ENCODE measurements around the gene TPM1. TPM values are rescaled to one million over a fixed set of nuclear protein-coding genes. Genes with fewer than 3 reads are reported as not detected.

Gene TPM1
- total and polyA plus RNA-seq, 11 donors = 9,722 to 18,689 (median 13,651) TPM

DNA sequence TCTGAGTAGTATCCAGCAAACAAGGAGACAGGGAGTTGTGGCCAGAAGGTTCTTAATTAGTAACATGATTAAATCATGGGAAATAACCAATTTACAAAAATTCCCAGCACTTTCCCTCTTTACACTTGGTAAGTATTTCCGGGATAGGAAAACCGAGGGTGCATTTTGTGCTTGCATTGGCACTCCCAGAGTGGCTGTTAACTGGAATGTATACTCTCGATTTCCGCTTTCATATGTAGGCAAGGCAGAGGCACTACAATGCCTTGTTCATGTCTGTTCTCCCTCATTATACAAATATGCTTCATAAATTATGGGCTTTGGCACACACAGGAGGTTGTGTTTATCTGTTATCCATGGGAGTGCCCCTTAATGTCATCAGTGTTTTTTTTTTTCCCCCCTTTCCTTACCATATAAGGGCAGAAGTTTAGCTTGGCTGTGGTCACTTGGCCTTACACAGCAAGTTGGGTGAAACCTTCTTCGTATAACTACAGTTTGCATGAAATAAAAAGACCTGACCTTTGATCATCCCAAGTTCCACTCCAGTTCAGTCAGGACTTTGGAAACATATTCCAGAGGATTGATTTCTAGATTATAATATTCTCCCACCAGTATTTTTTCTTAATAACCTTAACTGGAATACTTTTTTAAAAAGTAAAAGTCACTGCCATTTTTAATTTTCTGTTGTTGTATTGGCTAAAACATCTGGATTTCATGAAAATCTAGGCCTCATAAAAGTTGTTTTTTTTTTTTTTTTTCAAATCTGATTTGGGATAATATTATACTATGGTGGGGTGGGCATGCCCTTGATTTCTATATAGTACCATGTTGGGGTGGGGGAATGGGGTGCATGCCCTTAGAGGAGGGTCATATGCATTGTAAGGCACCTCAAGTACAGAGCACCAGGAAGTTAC is 8.9 kb downstream of the TPM1 start:
- WGBS, 4 donors = 32 to 38% (median 34%) methylated on average over 5 of the region's 5 CpGs
- H3K4me3 ChIP-seq = peak overlapping the region in 7 of 12 donors; percentile 70 to 95 (median 86)
- H3K4me1 ChIP-seq = peaks cover 5 to 98% (median 75%) of the 10 kb centered on the region in 12 donors
- H3K27ac ChIP-seq = peak overlapping the region; percentile 91 to 99 (median 96)
- peaks cover 0 to 69% (median 8%) of the 10 kb centered on the region in 9 donors for H3K36me3 ChIP-seq
- TF ChIP-seq, protein P1, sequence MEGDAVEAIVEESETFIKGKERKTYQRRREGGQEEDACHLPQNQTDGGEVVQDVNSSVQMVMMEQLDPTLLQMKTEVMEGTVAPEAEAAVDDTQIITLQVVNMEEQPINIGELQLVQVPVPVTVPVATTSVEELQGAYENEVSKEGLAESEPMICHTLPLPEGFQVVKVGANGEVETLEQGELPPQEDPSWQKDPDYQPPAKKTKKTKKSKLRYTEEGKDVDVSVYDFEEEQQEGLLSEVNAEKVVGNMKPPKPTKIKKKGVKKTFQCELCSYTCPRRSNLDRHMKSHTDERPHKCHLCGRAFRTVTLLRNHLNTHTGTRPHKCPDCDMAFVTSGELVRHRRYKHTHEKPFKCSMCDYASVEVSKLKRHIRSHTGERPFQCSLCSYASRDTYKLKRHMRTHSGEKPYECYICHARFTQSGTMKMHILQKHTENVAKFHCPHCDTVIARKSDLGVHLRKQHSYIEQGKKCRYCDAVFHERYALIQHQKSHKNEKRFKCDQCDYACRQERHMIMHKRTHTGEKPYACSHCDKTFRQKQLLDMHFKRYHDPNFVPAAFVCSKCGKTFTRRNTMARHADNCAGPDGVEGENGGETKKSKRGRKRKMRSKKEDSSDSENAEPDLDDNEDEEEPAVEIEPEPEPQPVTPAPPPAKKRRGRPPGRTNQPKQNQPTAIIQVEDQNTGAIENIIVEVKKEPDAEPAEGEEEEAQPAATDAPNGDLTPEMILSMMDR (IDR thresholded peaks at IDR 0.05) = no peak
- TF ChIP-seq POLR2A (IDR thresholded peaks at IDR 0.05) = no peak
- no peak for ATAC-seq
- H3K9me3 ChIP-seq = no peaks in the 10 kb centered on the region
- no peak for DNase-seq
- intact Hi-C loops (cut with DNase I) = no loop called here
- peaks cover 0 to 9% (median 0%) of the 10 kb centered on the region in 9 donors for H3K27me3 ChIP-seq

DNA sequence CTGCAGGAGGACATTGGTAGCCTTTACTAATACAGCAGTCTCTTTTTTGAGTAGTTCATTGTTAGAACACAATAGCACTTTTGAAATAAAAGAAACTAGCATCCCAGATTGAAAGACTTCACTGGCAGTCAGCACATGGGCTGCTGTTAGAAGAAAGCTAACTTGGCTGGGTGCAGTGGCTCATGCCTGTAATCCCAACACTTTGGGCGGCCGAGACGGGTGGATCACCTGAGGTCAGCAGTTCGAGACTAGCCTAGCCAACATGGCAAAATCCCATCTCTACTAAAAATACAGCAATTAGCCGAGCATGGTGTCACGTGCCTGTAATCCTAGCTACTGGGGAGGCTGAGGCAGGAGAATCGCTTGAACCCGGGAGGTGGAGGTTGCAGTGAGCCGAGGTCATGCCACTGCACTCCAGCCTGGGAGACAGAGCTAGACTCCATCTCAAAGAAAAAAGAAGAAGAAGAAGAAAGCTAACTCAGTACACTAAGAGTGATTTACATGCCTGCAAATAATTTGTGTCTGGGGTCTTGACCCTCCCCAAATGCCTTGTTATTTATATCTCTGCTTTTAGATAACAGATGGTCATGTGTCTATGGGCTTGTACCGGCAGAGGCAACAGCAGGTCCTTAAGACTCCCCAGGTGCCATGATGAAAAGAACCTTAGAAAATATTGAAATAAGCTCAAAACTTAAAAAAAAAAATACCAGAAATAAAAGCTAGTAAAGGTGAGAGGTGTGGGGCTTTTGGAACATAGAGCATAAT is 9.7 kb downstream of the TPM1 start:
- intact Hi-C loops (cut with DNase I) = no loop called here
- H3K27me3 ChIP-seq = peaks cover 0 to under 1% (median 0%) of the 10 kb centered on the region in 9 donors
- no peak for DNase-seq
- ATAC-seq = no peak
- 35 to 45% (median 43%) methylated on average over 10 of the region's 10 CpGs for WGBS, 4 donors
- peak overlapping the region in 4 of 12 donors; percentile 3 to 16 (median 10) for H3K4me3 ChIP-seq
- peaks cover 5 to 98% (median 82%) of the 10 kb centered on the region in 12 donors for H3K4me1 ChIP-seq
- H3K27ac ChIP-seq = peak overlapping the region; percentile 91 to 99 (median 96)
- no peaks in the 10 kb centered on the region for H3K9me3 ChIP-seq
- TF ChIP-seq POLR2A (IDR thresholded peaks at IDR 0.05) = peak in 1 of 2 donors; percentile 33
- TF ChIP-seq, protein P1 (IDR thresholded peaks at IDR 0.05) = no peak
- peaks cover 0 to 69% (median 14%) of the 10 kb centered on the region in 9 donors for H3K36me3 ChIP-seq

DNA sequence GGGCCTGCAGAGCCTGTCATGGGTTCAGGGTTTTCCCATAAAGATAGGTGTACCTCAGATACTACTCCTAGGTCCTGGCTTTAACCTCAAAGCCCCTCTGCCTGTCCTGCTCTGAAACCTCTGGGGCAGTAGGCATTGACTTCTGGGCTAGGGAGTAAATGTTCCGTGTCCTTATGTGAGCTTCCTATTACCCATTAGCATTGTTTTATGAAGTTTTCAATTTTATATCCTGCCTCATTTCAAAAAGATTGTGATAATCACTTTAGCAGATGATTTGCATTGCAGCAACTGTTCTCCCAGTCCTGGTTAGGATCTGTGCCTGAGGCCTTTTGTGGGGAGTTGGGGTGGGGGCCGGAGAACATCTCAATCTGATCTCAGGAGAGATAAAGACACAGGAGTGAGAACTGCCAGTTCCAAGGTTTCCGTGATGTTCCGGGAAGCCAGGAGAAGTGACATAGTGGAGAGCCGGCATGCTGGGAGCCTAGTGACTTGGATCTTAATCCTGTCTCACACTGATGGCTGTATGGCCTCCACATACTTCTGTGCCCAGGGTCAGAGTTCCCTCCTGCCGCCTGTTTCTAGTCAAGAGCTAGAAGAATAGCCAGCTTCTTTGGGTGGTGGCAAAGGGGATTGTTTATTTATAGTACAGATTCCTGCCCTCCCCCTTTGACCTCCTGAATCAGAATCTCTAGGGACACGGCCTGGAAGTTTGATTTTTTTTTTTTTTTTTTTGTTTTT is 10.6 kb downstream of the TPM1 start:
- DNase-seq = peak; percentile 68 to 84 (median 70)
- WGBS, 4 donors = 8 to 22% (median 14%) methylated on average over 7 of the region's 7 CpGs
- TF ChIP-seq, protein P1 (IDR thresholded peaks at IDR 0.05) = no peak
- peak in 1 of 2 donors; percentile 46 for TF ChIP-seq POLR2A (IDR thresholded peaks at IDR 0.05)
- peaks cover 7 to 98% (median 81%) of the 10 kb centered on the region in 12 donors for H3K4me1 ChIP-seq
- intact Hi-C loops (cut with DNase I) = no loop called here
- peaks cover 2 to 71% (median 23%) of the 10 kb centered on the region in 9 donors for H3K36me3 ChIP-seq
- no peaks in the 10 kb centered on the region for H3K27me3 ChIP-seq
- peak overlapping the region; percentile 91 to 99 (median 96) for H3K27ac ChIP-seq
- peak; percentile 34 to 51 (median 42) for ATAC-seq
- no peaks in the 10 kb centered on the region for H3K9me3 ChIP-seq
- H3K4me3 ChIP-seq = peak overlapping the region in 5 of 12 donors; percentile 2 to 16 (median 10)
